ENCODE results near the gene SLC4A8.

The SLC4A8 gene

GRCh38 chr12:51547606-51548005 is 123.0 kb downstream of the SLC4A8 start:
- TF ChIP-seq CREB5 (CRISPR knock-in tag; IDR thresholded peaks at IDR 0.05; ENCODE audit: low read depth), result no peak
- TF ChIP-seq POU6F1 (CRISPR knock-in tag; IDR thresholded peaks at IDR 0.05; ENCODE audit: borderline replicate concordance, low read depth), result no peak
- no peak for TF ChIP-seq CSDC2 (CRISPR knock-in tag; IDR thresholded peaks at IDR 0.05)
- no peak for TF ChIP-seq ZNF8 (CRISPR knock-in tag; IDR thresholded peaks at IDR 0.05)
- no peak for TF ChIP-seq PPARA (CRISPR knock-in tag; IDR thresholded peaks at IDR 0.05; ENCODE audit: borderline replicate concordance)
- TF ChIP-seq TCF4 (CRISPR knock-in tag; IDR thresholded peaks at IDR 0.05; ENCODE audit: borderline replicate concordance), result no peak
- TF ChIP-seq ARNTL (CRISPR knock-in tag; IDR thresholded peaks at IDR 0.05; ENCODE audit: borderline replicate concordance, low read depth), result no peak
- no peak for TF ChIP-seq TOX (CRISPR knock-in tag; IDR thresholded peaks at IDR 0.05; ENCODE audit: borderline replicate concordance)
- TF ChIP-seq ZC3H10 (CRISPR knock-in tag; IDR thresholded peaks at IDR 0.05), result no peak
- no peak for TF ChIP-seq PATZ1 (CRISPR knock-in tag; IDR thresholded peaks at IDR 0.05; ENCODE audit: borderline replicate concordance)
- TF ChIP-seq ZFP3 (CRISPR knock-in tag; IDR thresholded peaks at IDR 0.05), result no peak
- TF ChIP-seq OSR1 (CRISPR knock-in tag; IDR thresholded peaks at IDR 0.05), result no peak
- no peak for TF ChIP-seq ZFP30 (CRISPR knock-in tag; IDR thresholded peaks at IDR 0.05)
- no peak for TF ChIP-seq CSRNP3 (CRISPR knock-in tag; IDR thresholded peaks at IDR 0.05)
- no peak for TF ChIP-seq ESRRG (CRISPR knock-in tag; IDR thresholded peaks at IDR 0.05)
- TF ChIP-seq GLIS3 (CRISPR knock-in tag; IDR thresholded peaks at IDR 0.05), result no peak
- TF ChIP-seq ZNF565 (CRISPR knock-in tag; conservative IDR thresholded peaks at IDR 0.05; ENCODE audit: low read depth), result no peak
- TF ChIP-seq ISL1 (CRISPR knock-in tag; IDR thresholded peaks at IDR 0.05), result no peak
- TF ChIP-seq BACH2 (CRISPR knock-in tag; IDR thresholded peaks at IDR 0.05; ENCODE audit: borderline replicate concordance), result no peak
- no peak for ATAC-seq

DNA sequence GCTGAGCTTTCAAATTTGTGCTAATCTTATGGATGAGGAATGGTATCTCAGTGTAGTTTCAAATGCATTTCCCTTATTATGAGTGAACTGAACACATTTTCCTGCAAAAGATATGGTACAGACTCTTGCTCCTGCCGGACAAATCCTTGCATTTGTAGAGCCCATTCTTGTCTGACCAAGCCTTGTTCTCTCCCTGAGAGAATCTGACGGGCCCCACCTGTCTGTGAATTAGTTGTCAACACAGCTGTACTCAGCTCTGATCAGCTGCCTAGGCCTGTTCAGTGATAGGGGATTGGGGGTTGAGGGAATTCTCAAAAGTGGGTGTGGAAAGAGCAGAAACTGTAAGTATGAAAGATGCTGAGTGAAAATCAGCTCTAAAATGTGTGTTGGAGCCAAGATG is 123.6 kb downstream of the SLC4A8 start:
- TF ChIP-seq PATZ1 (CRISPR knock-in tag; IDR thresholded peaks at IDR 0.05; ENCODE audit: borderline replicate concordance) (no peak), ZFP30 (CRISPR knock-in tag; IDR thresholded peaks at IDR 0.05) (no peak), CSRNP3 (CRISPR knock-in tag; IDR thresholded peaks at IDR 0.05) (no peak), ARNTL (CRISPR knock-in tag; IDR thresholded peaks at IDR 0.05; ENCODE audit: borderline replicate concordance, low read depth) (no peak), ZC3H10 (CRISPR knock-in tag; IDR thresholded peaks at IDR 0.05) (no peak), CSDC2 (CRISPR knock-in tag; IDR thresholded peaks at IDR 0.05) (no peak), OSR1 (CRISPR knock-in tag; IDR thresholded peaks at IDR 0.05) (no peak), SNAI2 (CRISPR knock-in tag; IDR thresholded peaks at IDR 0.05) (no peak)
- TF ChIP-seq, protein P1, sequence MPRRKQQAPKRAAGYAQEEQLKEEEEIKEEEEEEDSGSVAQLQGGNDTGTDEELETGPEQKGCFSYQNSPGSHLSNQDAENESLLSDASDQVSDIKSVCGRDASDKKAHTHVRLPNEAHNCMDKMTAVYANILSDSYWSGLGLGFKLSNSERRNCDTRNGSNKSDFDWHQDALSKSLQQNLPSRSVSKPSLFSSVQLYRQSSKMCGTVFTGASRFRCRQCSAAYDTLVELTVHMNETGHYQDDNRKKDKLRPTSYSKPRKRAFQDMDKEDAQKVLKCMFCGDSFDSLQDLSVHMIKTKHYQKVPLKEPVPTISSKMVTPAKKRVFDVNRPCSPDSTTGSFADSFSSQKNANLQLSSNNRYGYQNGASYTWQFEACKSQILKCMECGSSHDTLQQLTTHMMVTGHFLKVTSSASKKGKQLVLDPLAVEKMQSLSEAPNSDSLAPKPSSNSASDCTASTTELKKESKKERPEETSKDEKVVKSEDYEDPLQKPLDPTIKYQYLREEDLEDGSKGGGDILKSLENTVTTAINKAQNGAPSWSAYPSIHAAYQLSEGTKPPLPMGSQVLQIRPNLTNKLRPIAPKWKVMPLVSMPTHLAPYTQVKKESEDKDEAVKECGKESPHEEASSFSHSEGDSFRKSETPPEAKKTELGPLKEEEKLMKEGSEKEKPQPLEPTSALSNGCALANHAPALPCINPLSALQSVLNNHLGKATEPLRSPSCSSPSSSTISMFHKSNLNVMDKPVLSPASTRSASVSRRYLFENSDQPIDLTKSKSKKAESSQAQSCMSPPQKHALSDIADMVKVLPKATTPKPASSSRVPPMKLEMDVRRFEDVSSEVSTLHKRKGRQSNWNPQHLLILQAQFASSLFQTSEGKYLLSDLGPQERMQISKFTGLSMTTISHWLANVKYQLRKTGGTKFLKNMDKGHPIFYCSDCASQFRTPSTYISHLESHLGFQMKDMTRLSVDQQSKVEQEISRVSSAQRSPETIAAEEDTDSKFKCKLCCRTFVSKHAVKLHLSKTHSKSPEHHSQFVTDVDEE (CRISPR knock-in tag; IDR thresholded peaks at IDR 0.05), result no peak
- no peak for ATAC-seq
